ENCODE data around the gene COL4A5.

DNA sequence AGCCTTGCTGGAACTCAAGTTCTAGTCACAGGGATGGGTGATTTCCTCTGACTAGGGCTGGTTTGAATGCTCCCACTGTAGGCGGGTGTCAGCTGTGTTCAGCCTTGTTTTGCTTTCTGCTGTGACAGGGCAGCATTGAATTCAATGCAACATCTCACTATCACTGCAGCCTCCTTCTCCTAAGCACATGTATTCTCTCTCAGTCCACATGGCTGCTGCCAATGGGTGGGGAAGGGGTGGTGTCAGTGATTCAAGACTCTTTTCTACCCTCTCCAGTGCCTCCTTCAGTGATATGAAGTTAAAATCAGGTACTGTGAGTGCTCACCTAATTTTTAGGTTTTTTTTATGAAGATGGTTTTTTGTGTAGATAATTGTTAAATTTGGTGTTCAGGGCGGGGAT is 46.3 kb downstream of the COL4A5 start:
- TF ChIP-seq, protein P1, sequence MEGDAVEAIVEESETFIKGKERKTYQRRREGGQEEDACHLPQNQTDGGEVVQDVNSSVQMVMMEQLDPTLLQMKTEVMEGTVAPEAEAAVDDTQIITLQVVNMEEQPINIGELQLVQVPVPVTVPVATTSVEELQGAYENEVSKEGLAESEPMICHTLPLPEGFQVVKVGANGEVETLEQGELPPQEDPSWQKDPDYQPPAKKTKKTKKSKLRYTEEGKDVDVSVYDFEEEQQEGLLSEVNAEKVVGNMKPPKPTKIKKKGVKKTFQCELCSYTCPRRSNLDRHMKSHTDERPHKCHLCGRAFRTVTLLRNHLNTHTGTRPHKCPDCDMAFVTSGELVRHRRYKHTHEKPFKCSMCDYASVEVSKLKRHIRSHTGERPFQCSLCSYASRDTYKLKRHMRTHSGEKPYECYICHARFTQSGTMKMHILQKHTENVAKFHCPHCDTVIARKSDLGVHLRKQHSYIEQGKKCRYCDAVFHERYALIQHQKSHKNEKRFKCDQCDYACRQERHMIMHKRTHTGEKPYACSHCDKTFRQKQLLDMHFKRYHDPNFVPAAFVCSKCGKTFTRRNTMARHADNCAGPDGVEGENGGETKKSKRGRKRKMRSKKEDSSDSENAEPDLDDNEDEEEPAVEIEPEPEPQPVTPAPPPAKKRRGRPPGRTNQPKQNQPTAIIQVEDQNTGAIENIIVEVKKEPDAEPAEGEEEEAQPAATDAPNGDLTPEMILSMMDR (IDR thresholded peaks at IDR 0.05) = no peak
- TF ChIP-seq POLR2A (IDR thresholded peaks at IDR 0.05) = no peak
